Limb (tissue), 2 donors: ENCODE data around the gene KCND3.

Experiments
- DNase-seq, 2 donors: peaks; one replicate each; pipeline ENCODE4 v3.0.0-alpha.2; 2016; ENCODE audit errors: extremely low spot score in 2 of 2

The KCND3 gene

DNA sequence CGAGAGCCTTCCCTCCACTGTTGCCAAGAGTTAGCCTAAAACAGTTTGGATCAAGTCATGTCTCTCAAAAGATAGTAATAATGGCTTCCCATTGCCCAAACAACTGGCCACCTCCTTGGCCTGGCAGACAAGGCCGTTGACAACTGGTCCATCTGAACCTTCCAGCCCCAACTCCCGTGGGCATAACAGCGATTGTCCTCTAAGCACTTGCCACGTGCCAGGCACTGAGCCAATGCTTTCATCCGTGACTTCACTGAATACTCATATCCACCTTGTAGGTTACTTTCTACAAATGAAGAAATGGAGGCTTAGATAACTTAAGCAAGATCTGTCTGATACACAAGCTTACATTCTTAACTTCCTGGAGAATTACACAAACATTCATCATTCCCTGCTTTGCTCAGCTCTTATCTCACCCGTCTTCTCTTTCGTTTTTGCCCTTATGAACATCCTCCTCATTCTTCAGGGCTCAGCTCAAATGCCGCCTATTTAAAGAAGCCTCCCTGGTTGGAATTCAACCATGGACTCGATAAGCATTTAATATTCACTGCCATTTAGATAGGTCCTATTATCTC lies 106.4 kb downstream of the KCND3 start:
- no peak for DNase-seq

GRCh38 chr1:111882559-111882958 lies 106.9 kb downstream of the KCND3 start:
- peak; percentile 16 to 40 for DNase-seq

DNA sequence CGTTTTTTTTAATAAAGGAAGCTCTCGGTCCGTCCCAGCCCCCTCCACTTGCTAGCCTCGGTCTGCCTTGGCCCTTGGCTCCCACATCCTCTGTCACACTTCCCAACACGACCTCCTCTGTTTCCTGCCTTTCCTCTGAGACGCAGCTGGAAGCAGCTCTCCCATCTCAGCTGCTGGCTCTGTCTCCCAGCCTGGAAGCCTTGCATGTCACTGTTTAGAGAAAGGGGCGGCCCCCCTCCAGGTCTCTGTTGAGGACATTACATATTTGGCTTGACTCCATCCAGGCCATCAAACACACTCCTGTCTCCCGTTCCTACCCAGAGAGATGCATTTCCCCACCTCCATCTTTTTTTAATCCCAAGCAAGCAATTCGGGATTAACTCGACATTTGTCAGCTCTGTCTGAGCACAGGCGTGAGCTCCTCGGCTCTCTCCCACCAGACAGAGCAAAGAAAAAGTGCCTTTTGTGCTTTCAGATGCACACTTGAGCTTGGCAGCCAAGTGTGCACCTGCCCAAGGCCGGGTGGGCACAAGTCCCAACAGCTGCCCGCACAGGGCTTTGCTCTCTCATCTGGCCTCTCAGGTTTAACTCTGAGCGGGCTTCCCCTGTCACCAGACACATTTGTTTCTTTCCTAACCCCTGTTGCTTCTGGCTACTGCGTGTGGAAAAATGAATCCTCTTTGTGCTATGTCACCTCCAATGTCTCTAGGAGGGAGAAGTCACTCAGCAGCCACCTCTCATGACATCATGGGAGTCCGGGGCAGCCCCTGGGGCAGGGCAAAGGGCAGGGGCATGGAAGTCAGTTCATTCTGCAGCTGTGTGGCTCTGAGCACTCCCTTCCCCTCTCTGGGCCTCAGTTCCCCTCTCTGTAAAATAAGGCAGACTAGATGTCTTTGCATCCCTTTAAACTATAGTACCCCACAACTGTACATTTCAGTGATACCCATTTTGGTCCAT lies 108.3 kb downstream of the KCND3 start:
- DNase-seq = peak; percentile 48 to 60

GRCh38 chr1:111879081-111879480 lies 110.4 kb downstream of the KCND3 start:
- DNase-seq = no peak

GRCh38 chr1:111878649-111879048 lies 110.8 kb downstream of the KCND3 start:
- DNase-seq = no peak

- DNase-seq = no peak
These were observed 111.4 kb downstream of the KCND3 start for GRCh38 chr1:111878091-111878490.

DNA sequence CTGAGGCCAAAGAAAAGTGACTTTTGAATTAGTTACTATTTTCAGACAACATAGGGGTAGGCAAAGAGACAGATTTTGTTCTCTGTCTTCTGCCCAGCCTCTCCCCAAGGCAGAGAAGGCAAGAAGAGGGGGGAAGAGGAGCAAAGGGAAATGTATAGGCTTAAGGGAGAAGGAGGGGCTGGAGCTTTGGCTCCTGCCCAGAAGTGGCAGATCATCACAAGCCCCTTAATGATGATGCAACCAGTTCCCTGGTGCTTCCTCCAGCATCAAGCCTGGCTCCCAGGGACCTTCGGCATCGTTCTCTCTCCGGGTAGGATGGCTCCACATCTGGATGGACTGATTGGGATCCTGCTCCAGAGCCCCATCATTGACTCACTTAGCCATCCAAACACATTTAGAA lies 112.8 kb downstream of the KCND3 start:
- no peak for DNase-seq

- no peak for DNase-seq
These were observed 113.8 kb downstream of the KCND3 start for GRCh38 chr1:111875640-111876039.

GRCh38 chr1:111873460-111874030 lies 115.9 kb downstream of the KCND3 start:
- DNase-seq = no peak

DNA sequence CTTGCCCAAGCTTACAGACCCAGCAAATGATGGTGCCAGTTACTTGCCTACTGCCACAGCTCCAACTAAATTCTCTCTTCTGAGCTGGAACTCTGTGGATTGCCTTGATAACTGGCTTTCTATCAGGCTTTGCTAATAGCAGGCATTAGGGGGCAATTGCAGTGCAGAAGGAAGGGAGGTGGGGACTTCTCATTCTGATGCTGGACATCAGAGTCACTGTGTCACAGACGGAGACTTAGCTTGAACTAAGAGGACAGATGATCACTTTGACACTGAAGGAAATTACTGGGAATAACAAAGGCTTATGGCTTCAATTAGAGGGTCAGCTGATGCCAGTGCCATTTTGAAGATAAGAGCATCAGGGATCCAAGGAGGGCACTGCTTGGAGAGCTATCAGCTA lies 119.3 kb downstream of the KCND3 start:
- no peak for DNase-seq

- DNase-seq = no peak
These were observed 121.5 kb downstream of the KCND3 start for GRCh38 chr1:111867868-111868440.

DNA sequence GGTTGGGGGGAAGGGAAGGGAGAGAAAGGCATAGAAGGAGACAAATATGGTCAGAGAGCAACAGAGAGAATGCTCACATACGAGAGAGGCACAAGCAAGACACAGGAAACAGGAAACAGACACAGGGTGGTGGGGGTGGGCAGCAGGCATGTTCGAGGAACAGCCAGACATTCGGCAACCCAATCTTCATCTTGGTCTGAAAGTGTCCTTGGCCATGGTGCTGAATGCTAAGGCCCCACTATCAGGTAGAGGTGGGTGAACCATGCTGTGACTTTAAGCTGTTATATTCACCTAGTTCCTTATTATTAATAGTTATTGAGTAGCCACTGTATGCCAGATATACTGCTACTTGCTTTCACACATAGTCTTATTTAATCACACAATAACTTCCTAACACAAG lies 124.6 kb downstream of the KCND3 start:
- no peak for DNase-seq

DNA sequence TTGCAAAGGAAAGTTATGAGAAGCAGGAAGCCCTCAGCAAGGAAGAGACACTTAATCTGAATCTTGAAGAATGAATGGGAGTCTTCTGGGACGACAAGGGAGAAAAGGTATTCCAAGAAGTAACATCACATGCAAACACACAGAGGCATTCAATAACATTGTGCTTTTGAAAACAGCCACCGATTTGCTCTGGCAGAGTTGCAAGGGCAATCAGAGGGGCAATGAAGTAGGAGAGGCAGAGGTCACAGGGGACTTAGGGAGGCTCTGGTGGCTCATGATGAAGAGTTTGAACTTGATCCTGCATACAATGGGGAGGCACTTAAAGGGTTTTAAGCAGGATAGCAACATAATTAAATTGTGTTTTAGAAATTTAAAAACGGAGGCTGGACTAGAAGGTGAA lies 126.1 kb downstream of the KCND3 start:
- no peak for DNase-seq

DNA sequence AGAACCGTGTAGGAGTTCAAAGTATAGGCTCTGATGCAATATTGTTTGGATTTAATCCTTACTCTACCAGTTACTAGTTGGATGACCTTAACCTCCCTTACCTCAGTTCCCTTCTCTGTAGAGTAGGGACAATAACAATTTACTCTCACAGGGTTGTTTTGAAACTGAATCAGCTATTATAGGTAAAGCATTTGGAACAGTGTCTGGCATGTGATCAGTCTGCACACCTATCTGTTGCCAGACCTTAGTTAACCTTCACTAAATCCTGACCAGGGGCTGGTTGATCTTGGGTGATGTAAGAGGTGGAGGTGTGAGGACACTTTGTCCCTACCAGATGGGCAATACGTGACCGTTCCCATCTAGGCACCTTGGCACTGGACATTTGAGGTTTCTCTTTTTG lies 126.9 kb downstream of the KCND3 start:
- no peak for DNase-seq

DNA sequence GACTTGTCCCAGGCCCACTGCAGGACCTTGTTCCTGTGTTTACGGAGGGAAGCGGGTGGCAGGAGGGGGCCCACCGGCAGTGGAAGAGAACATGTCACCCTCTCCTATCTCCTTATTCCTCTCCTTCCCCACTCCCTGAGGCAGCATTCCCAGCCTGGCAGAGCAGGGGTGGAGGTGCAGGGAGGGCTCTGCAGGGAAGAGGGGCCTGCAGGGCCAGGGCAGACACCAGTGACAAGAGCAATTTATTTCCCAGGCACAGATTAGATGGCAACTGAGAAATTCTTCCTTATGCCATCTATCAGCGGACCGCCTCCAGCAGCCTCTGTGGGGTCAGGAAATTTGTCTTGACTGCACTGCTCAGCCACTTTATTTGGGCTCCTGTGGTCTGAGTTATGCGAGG lies 127.9 kb downstream of the KCND3 start:
- no peak for DNase-seq

DNA sequence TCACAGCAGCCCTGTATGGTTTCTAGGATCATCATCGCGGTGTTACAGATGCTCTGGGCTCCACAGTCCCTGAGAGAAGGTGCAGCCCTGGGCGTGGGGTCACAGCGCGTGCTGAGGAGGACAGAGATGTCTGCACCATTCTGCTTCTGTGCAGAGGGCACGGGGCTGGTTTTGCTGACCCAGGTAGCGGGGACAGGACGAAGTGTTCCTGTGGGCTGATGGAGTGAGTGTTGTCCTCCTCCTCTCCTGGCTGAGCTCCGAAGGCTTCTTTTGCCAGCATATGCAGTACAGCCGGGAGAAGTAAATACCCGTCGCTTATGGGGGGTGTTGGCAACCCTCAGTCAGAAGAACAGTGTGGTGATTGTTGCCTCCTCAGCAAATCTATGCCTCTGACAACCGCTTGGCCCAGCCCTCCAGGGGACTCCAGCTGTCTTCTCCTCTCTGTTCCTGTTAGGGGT lies 132.2 kb downstream of the KCND3 start:
- no peak for DNase-seq

- no peak for DNase-seq
These were observed 132.9 kb downstream of the KCND3 start for GRCh38 chr1:111856411-111857185.

GRCh38 chr1:111855260-111855659 lies 134.2 kb downstream of the KCND3 start:
- DNase-seq = no peak

DNA sequence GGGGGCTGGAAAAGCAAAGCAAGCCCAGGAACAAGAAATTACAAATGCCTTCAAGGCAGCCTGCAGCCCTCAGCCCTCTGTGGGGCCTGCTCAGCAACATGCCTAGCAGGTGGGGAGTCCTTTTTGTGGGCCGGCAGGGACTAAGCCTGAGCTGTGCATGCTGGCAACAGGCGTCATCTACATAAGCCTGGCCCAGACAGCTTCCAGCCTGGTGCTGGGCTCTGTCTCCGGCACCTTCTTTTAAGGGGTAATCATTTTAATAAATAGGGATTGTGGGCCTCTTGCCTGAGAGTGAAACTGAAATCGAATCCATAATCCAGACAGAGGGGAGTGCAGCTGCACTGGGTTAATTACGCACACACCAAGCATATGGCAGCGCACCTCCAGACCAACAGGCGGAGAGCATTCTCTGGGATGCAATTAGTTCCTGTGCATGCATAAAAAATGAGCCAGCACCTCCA lies 137.2 kb downstream of the KCND3 start:
- no peak for DNase-seq

DNA sequence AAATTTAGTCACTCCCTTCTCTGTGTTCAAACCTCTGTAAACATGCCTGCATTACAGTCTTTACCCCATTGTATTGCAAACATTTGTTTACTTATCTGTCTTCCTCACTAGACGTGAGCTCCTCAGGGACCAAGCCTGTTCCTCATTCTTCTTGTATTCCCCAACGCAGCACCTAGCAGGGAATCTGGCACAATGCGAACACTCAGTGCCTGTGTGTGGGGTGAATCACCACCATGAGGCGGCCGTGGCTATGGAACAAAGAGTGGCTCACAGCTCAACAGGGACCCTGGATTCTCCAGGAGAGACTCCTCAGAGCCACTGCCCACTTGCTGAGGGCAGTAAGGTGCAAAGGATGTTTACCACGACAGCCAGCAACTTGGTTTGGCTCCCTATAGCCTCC lies 137.9 kb downstream of the KCND3 start:
- no peak for DNase-seq

- DNase-seq = no peak
These were observed 139.4 kb downstream of the KCND3 start for GRCh38 chr1:111850109-111850508.
